HG02884 (cell line): ENCODE data around the gene C19orf33.
"Not testable (repeated sequence)": the region's sequence is repeated elsewhere in the genome, so short reads cannot be mapped to it uniquely, and the experiment has no call there.

Experiments
- ATAC-seq: cut with Tn5 transposase; IDR thresholded peaks from one replicate; pipeline ENCODE4 v1.9.1; 2021; ENCODE audit warnings: mild to moderate bottlenecking, moderate library complexity; ENCODE audit not compliant: unreplicated experiment

Gene C19orf33

GRCh38 chr19:38303517-38304351 is at the start of gene C19orf33:
Gene C19orf33, plus strand, starts transcription at chr19:38304251. Its CDS starts 11 bp downstream, at chr19:38304262.
- ATAC-seq: no peak

- ATAC-seq: no peak
These were observed 48.6 kb upstream of the C19orf33 start for GRCh38 chr19:38255383-38256014.

GRCh38 chr19:38261942-38262341 is 42.1 kb upstream of the C19orf33 start:
- not testable (repeated sequence) for ATAC-seq

- no peak for ATAC-seq
These were observed 41.3 kb upstream of the C19orf33 start for GRCh38 chr19:38262585-38263268.

GRCh38 chr19:38263689-38264485 is 40.2 kb upstream of the C19orf33 start:
- ATAC-seq: peak; percentile 65

GRCh38 chr19:38264486-38265212 is 39.4 kb upstream of the C19orf33 start, which contains the start of gene SPINT2:
Gene SPINT2, plus strand, starts transcription at chr19:38264573. Its CDS starts 320 bp downstream, at chr19:38264893.
- peak; percentile 17 for ATAC-seq

GRCh38 chr19:38265213-38265861 is 38.7 kb upstream of the C19orf33 start:
- ATAC-seq: no peak

GRCh38 chr19:38265921-38266429 is 38.1 kb upstream of the C19orf33 start:
- no peak for ATAC-seq

GRCh38 chr19:38266981-38267597 is 37.0 kb upstream of the C19orf33 start:
- no peak for ATAC-seq

- no peak for ATAC-seq
These were observed 36.1 kb upstream of the C19orf33 start for GRCh38 chr19:38267761-38268483.

GRCh38 chr19:38268539-38268938 is 35.5 kb upstream of the C19orf33 start:
- no peak for ATAC-seq

- ATAC-seq: no peak
These were observed 33.4 kb upstream of the C19orf33 start for GRCh38 chr19:38270587-38271167.

GRCh38 chr19:38273499-38273898 is 30.6 kb upstream of the C19orf33 start:
- no peak for ATAC-seq

GRCh38 chr19:38274739-38275138 is 29.3 kb upstream of the C19orf33 start:
- no peak for ATAC-seq

GRCh38 chr19:38276942-38277517 is 27.0 kb upstream of the C19orf33 start:
- ATAC-seq: no peak

GRCh38 chr19:38277549-38277948 is 26.5 kb upstream of the C19orf33 start:
- no peak for ATAC-seq

- no peak for ATAC-seq
These were observed 25.9 kb upstream of the C19orf33 start for GRCh38 chr19:38277969-38278680.
